CD14-positive monocyte (primary cell): Measurements from ENCODE around the gene GRIP1. TPM values are rescaled to one million over a fixed set of nuclear protein-coding genes. Genes with fewer than 3 reads are reported as not detected.

ENCODE experiments used
- DNase-seq, 3 donors: peaks; one replicate each; pipeline ENCODE4 v3.0.0-alpha.2; 2011 to 2022
- H2AFZ ChIP-seq: 2 replicates; pipeline ENCODE4 v1.6.0; 2012; ENCODE audit warnings: mild to moderate bottlenecking, low read depth, low read length, inconsistent platforms; ENCODE audit not compliant: insufficient read depth, poor library complexity, severe bottlenecking
- H3K27ac ChIP-seq, 2 donors: 1 replicate in 1 of 2; 2 replicates in 1 of 2; pipeline ENCODE4 v1.5.1; 2012 to 2013; ENCODE audit warnings: low read length in 2 of 2, control low read depth in 1 of 2, inconsistent platforms in 1 of 2, low read depth in 1 of 2, mild to moderate bottlenecking in 1 of 2
- H3K27me3 ChIP-seq, 2 donors: one replicate each; pipeline versions ENCODE4 v1.6.0 to v1.6.1; 2011 to 2013; ENCODE audit warnings: low read length in 2 of 2; ENCODE audit not compliant: control insufficient read depth in 2 of 2, insufficient read depth in 2 of 2
- H3K36me3 ChIP-seq, 2 donors: replicated peaks in 1 of 2; 1 replicate in 1 of 2; 2 replicates in 1 of 2; pipeline versions ENCODE4 v1.5.1 to v1.6.1; 2012 to 2013; ENCODE audit warnings: low read length in 2 of 2, control low read depth in 1 of 2, inconsistent platforms in 1 of 2, mild to moderate bottlenecking in 1 of 2; ENCODE audit not compliant: insufficient read depth in 2 of 2, control insufficient read depth in 1 of 2
- H3K4me1 ChIP-seq, 2 donors: 1 replicate in 1 of 2; 2 replicates in 1 of 2; pipeline versions ENCODE4 v1.5.1 to v1.6.1; 2012 to 2013; ENCODE audit warnings: low read length in 2 of 2, control low read depth in 1 of 2, inconsistent platforms in 1 of 2, mild to moderate bottlenecking in 1 of 2, moderate library complexity in 1 of 2; ENCODE audit not compliant: insufficient read depth in 2 of 2, control insufficient read depth in 1 of 2
- H3K4me2 ChIP-seq: replicated peaks from 2 replicates; pipeline ENCODE3; 2012; ENCODE audit warnings: low read length, moderate library complexity, mild to moderate bottlenecking; ENCODE audit not compliant: poor library complexity, severe bottlenecking; ENCODE audit errors: extremely low read depth
- H3K4me3 ChIP-seq, 3 experiments: fragments of 200-600 bp in 1 of 3; sonication (generic) in 1 of 3; replicated peaks in 1 of 3; 1 replicate in 2 of 3; 2 replicates in 1 of 3; pipeline ENCODE4 v1.5.1; 2011 to 2013; ENCODE audit warnings: low read length in 3 of 3, mild to moderate bottlenecking in 3 of 3, control low read depth in 2 of 3, low read depth in 2 of 3, inconsistent platforms in 1 of 3, moderate library complexity in 1 of 3
- H3K79me2 ChIP-seq: 2 replicates; pipeline ENCODE4 v1.6.0; 2012; ENCODE audit warnings: mild to moderate bottlenecking, control low read depth, inconsistent platforms, low read length, moderate library complexity; ENCODE audit not compliant: insufficient read depth
- H3K9ac ChIP-seq: 2 replicates; pipeline ENCODE4 v1.6.0; 2017; ENCODE audit warnings: low read length, mild to moderate bottlenecking; ENCODE audit not compliant: insufficient read depth, poor library complexity, severe bottlenecking
- H3K9me3 ChIP-seq, 2 donors: replicated peaks in 1 of 2; 1 replicate in 1 of 2; 2 replicates in 1 of 2; pipeline versions ENCODE4 v1.5.1 to v1.6.1; 2012 to 2013; ENCODE audit warnings: low read length in 2 of 2, control low read depth in 1 of 2; ENCODE audit not compliant: control insufficient read depth in 1 of 2, insufficient read depth in 1 of 2
- H4K20me1 ChIP-seq: 2 replicates; pipeline ENCODE4 v1.6.0; 2012; ENCODE audit warnings: mild to moderate bottlenecking, low read length, control low read depth, moderate library complexity; ENCODE audit not compliant: insufficient read depth
- H3K27ac Mint-ChIP-seq, 7 donors: one replicate each; pipeline ENCODE4 v1.8.0; 2020; ENCODE audit warnings: mild to moderate bottlenecking in 7 of 7, mixed read lengths in 7 of 7, moderate library complexity in 6 of 7, inconsistent platforms in 2 of 7
- H3K27me3 Mint-ChIP-seq, 3 donors: one replicate each; pipeline ENCODE4 v1.8.0; 2021 to 2022; ENCODE audit warnings: low read depth in 3 of 3, mild to moderate bottlenecking in 3 of 3, mixed read lengths in 3 of 3, moderate library complexity in 3 of 3, inconsistent platforms in 1 of 3
- H3K36me3 Mint-ChIP-seq, 2 donors: one replicate each; pipeline ENCODE4 v1.8.0; 2020; ENCODE audit warnings: mixed read lengths in 2 of 2, inconsistent platforms in 1 of 2, mild to moderate bottlenecking in 1 of 2
- H3K4me1 Mint-ChIP-seq: one replicate; pipeline ENCODE4 v1.8.0; 2020; ENCODE audit warnings: mild to moderate bottlenecking, mixed read lengths
- H3K4me3 Mint-ChIP-seq, 2 donors: one replicate each; pipeline ENCODE4 v1.8.0; 2020; ENCODE audit warnings: mild to moderate bottlenecking in 2 of 2, mixed read lengths in 2 of 2, moderate library complexity in 1 of 2
- H3K9me3 Mint-ChIP-seq, 7 donors: one replicate each; pipeline ENCODE4 v1.8.0; 2020 to 2022; ENCODE audit warnings: mixed read lengths in 7 of 7, mild to moderate bottlenecking in 6 of 7, moderate library complexity in 6 of 7, inconsistent platforms in 2 of 7
- CTCF ChIP-seq: fragments of 200-600 bp; IDR thresholded peaks from one replicate; pipeline ENCODE4 v1.8.0; 2022; ENCODE audit warnings: antibody characterized with exemption, mild to moderate bottlenecking
- WGBS: methylation state at CpG from one replicate; pipeline ENCODE4 v1.1.5; 2013; ENCODE audit warnings: missing lambda C conversion rate; ENCODE audit not compliant: insufficient coverage; 5-methylcytosine and 5-hydroxymethylcytosine counted together
- intact Hi-C, 2 donors: fragments of 100-400 bp; cut with micrococcal nuclease; formaldehyde crosslinking; loops; one replicate each; pipeline versions ENCODE4 v1.15.0 to v1.15.1; 2023
- polyA plus RNA-seq, 3 donors: library from polyadenylated mRNA; depleted of rRNA in 1 of 3; unstranded in 2 of 3; stranded (reverse) in 1 of 3; fragments of 300-500 nt in 2 of 3; fragments of >200 nt in 1 of 3; fragmentation: Illumina TruSeq in 2 of 3; gene quantifications; 1 replicate in 2 of 3; 2 replicates in 1 of 3; pipeline ENCODE4 v1.2.3, GENCODE V29; 2012 to 2021

Gene GRIP1
- polyA plus RNA-seq, 3 donors, result 0.21 TPM; not detected in 2

DNA sequence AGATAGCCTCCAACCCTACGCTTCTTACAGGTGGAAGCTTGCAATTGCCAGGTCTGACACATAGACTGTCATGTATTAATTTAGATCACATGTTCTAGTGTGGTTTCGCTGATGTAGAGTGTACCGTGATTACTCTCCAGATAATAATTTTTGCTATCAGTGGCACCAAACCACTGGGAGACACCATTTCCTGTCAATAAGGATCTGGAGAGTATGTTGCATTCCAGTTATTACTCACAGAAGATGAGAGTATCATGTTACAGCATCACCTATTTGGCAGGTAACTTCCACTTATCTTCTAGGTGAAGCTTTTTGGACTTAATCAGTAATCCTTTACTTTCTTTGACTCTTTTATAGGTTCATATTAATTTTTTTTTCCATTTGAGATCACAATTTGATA lies 229.3 kb downstream of the GRIP1 start:
- Histone ChIP-seq H3K36me3 (no peaks in the 10 kb centered on the region), H3K79me2 (no peaks in the 10 kb centered on the region), H3K4me2 (no peak overlapping the region), H2AFZ (no peak overlapping the region), H3K9me3 (no peaks in the 10 kb centered on the region), H4K20me1 (no peaks in the 10 kb centered on the region), H3K27ac (no peak overlapping the region), H3K4me3 (no peak overlapping the region), H3K9ac (no peak overlapping the region), H3K27me3 (no peaks in the 10 kb centered on the region), H3K4me1 (peaks cover 5 to 10% of the 10 kb centered on the region in 2 donors)
- intact Hi-C loops, result no loop called here
- H3K27me3 Mint-ChIP-seq, result no peaks in the 10 kb centered on the region
- WGBS, result no CpG with 5 or more reads among the region's 3 CpGs
- TF ChIP-seq CTCF, result no peak
- peaks cover 0 to 4% (median 0%) of the 10 kb centered on the region in 7 donors for H3K9me3 Mint-ChIP-seq
- H3K4me3 Mint-ChIP-seq, result no peak overlapping the region
- H3K36me3 Mint-ChIP-seq, result no peaks in the 10 kb centered on the region
- peaks cover 12% of the 10 kb centered on the region for H3K4me1 Mint-ChIP-seq
- no peak for DNase-seq
- no peak overlapping the region for H3K27ac Mint-ChIP-seq

DNA sequence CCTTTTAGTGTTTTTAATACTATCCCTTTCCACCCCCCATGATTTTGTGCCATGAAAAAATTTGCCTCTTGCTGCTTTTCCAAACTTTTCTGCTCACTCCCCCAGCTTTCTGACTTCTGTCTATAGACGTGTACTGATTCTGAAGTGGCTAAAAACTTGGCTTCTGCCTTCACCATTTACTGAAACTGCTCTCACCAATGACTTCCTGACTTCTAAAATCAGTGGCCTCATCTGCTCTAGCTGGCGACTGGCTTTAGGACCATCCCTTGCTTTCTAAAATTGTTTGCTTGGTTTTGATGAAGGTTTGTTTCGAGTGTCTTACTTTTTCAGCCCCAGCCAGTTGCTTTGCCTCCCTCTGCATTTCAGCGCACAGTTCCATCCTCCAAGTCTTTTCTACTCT lies 231.2 kb downstream of the GRIP1 start:
- Mint-ChIP-seq H3K4me1 (no peaks in the 10 kb centered on the region), H3K36me3 (no peaks in the 10 kb centered on the region), H3K27ac (no peak overlapping the region), H3K4me3 (no peak overlapping the region), H3K9me3 (peaks cover 0 to 4% (median 0%) of the 10 kb centered on the region in 7 donors), H3K27me3 (no peaks in the 10 kb centered on the region)
- DNase-seq, result no peak
- TF ChIP-seq CTCF, result no peak
- Histone ChIP-seq H3K4me2 (no peak overlapping the region), H3K9ac (no peak overlapping the region), H3K27ac (no peak overlapping the region), H3K36me3 (no peaks in the 10 kb centered on the region), H3K4me3 (no peak overlapping the region), H3K4me1 (no peaks in the 10 kb centered on the region), H3K79me2 (no peaks in the 10 kb centered on the region), H2AFZ (no peak overlapping the region), H3K9me3 (no peaks in the 10 kb centered on the region), H4K20me1 (no peaks in the 10 kb centered on the region), H3K27me3 (no peaks in the 10 kb centered on the region)
- intact Hi-C loops, result no loop called here
- 100% methylated on average over 1 of the region's 4 CpGs for WGBS
